Skeletal muscle satellite cell (primary cell): ENCODE results near the gene HERC4.
"Not testable (repeated sequence)": the region's sequence is repeated elsewhere in the genome, so short reads cannot be mapped to it uniquely, and the experiment has no call there.

ENCODE experiments used
- H3K27me3 ChIP-seq: 2 replicates; pipeline ENCODE4 v1.7.0; 2013; ENCODE audit warnings: low read length; ENCODE audit not compliant: control insufficient read depth, insufficient read depth
- H3K36me3 ChIP-seq: 2 replicates; pipeline ENCODE4 v1.7.0; 2013; ENCODE audit warnings: mild to moderate bottlenecking, control low read depth, low read length; ENCODE audit not compliant: insufficient read depth
- H3K4me1 ChIP-seq: 2 replicates; pipeline ENCODE4 v1.7.0; 2013; ENCODE audit warnings: low read length; ENCODE audit not compliant: control insufficient read depth, insufficient read depth
- H3K4me2 ChIP-seq: 2 replicates; pipeline ENCODE4 v1.7.0; 2013; ENCODE audit warnings: mild to moderate bottlenecking, low read length
- H3K4me3 ChIP-seq: 2 replicates; pipeline ENCODE4 v1.7.0; 2013; ENCODE audit warnings: low read length
- H3K9ac ChIP-seq: 2 replicates; pipeline ENCODE4 v1.7.0; 2013; ENCODE audit warnings: mild to moderate bottlenecking, low read depth, low read length, moderate library complexity
- H3K9me3 ChIP-seq: replicated peaks from 2 replicates; pipeline ENCODE4 v1.7.0; 2013; ENCODE audit warnings: mild to moderate bottlenecking, control low read depth, low read length

Gene HERC4

DNA sequence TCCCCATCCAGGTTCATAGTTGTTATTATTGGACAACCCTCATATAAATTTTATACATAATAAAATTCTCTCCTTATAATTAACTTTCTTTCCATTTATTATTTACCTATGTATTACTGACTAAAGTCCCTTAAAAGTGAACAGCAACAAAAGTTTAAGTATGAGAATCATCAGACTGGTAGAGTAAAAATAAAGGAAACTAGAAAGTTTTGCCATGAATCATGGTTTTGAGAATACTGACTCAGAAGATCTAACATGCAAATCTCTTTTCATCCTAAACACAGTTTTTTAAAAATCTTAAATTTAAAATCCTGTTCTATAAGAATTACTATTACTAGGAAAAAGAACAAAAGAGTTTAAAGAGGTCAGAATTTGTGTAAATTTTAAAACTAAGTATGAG, 32.1 kb downstream of the HERC4 start:
- Histone ChIP-seq H3K4me3 (no peak overlapping the region), H3K36me3 (peaks cover 59% of the 10 kb centered on the region), H3K27me3 (no peaks in the 10 kb centered on the region), H3K4me1 (peaks cover 29% of the 10 kb centered on the region), H3K4me2 (no peak overlapping the region), H3K9me3 (no peaks in the 10 kb centered on the region), H3K9ac (no peak overlapping the region)

DNA sequence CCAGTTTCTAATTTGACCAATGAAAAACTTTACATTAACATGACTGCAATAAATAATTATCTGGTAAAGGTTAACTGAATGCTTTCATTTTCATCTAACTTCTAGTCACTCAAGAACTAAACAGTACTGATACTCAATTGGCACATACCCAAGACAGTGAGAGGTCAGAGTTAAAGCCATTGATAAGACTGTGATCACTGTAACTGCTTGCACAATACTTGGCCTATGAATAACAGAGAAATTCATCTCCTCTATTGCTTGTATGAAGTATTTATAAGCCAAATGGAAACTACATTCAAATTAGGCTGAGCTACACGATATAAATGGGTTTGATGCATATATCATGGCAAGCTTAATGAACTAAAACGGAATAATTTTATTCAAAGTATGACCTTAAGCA, 43.0 kb downstream of the HERC4 start:
- H3K4me2 ChIP-seq: no peak overlapping the region
- H3K4me3 ChIP-seq: no peak overlapping the region
- no peak overlapping the region for H3K9ac ChIP-seq
- no peaks in the 10 kb centered on the region for H3K9me3 ChIP-seq
- H3K27me3 ChIP-seq: no peaks in the 10 kb centered on the region
- H3K36me3 ChIP-seq: peaks cover 82% of the 10 kb centered on the region
- H3K4me1 ChIP-seq: no peaks in the 10 kb centered on the region

DNA sequence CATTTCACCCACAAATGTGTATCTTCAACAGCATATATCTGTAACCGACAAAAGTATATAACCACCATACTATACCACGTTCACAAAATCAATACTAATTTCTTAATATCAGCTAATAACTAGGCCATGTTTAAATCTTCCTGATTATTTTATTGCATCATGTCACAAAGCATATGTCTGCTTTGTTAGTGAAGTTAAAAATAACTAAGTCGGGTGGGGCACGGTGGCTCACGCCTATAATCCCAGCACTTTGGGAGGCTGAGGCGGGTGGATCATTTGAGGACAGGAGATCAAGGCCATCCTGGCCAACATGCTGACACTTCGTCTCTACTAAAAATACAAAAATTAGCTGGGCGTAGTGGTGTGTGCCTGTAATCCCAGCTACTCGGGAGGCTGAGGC, 47.7 kb downstream of the HERC4 start:
- Histone ChIP-seq H3K9me3 (no peaks in the 10 kb centered on the region), H3K4me1 (no peaks in the 10 kb centered on the region), H3K27me3 (no peaks in the 10 kb centered on the region), H3K9ac (no peak overlapping the region), H3K4me3 (no peak overlapping the region), H3K4me2 (no peak overlapping the region), H3K36me3 (peaks cover 81% of the 10 kb centered on the region)

GRCh38 chr10:68023292-68023691, 51.8 kb downstream of the HERC4 start:
- Histone ChIP-seq H3K36me3 (peaks cover 79% of the 10 kb centered on the region), H3K4me2 (no peak overlapping the region), H3K27me3 (no peaks in the 10 kb centered on the region), H3K9ac (no peak overlapping the region), H3K9me3 (no peaks in the 10 kb centered on the region), H3K4me1 (no peaks in the 10 kb centered on the region), H3K4me3 (no peak overlapping the region)

GRCh38 chr10:68022324-68022723, 52.8 kb downstream of the HERC4 start:
- H3K9ac ChIP-seq, H3K9me3 ChIP-seq, H3K4me1 ChIP-seq, H3K4me3 ChIP-seq, H3K27me3 ChIP-seq, H3K4me2 ChIP-seq: not testable (repeated sequence)
- peaks cover 79% of the 10 kb centered on the region for H3K36me3 ChIP-seq

DNA sequence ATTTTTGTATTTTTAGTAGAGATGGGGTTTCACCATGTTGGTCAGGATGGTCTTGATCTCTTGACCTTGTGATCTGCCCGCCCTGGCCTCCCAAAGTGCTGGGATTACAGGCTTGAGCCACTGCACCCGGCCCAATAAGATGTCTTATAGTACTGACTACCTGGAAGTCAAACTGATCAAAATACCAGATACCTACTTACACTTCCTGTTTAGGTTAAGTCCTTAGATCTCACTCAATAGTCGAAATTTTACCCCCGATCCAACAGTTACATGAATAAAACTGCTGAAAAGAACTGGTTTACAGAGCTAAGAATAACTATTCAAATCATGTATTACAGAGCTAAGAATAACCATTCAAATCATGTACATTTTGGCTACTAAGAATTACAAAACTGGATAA, 58.6 kb downstream of the HERC4 start:
- H3K4me3 ChIP-seq: not testable (repeated sequence)
- peaks cover 79% of the 10 kb centered on the region for H3K36me3 ChIP-seq

DNA sequence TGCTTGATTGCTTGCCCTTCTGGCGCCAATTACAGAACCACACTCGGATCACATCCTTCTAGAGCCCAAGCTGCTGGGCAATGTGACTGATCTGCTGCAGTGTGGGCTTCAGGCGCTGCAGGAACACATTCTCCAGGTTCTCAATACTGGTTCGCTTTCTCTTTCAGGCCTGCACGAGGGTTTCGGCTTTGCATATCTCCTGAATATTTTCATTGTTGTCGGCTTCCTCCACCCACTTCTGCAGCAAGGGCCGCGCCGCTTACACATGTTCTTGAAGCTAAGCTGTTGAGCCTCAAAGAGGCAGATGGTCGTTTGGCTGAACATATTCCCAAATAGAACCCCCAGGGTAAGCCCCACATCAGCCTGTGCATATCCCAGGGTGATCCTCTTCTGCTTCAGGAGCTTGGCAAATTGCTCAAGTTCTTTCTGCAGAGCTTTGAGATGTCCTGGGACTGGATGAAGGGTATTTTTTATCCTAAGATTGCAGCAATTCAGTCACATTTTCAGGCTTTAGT, 64.6 kb downstream of the HERC4 start:
- no peak overlapping the region for H3K4me2 ChIP-seq
- H3K4me1 ChIP-seq: no peaks in the 10 kb centered on the region
- H3K36me3 ChIP-seq: peaks cover 91% of the 10 kb centered on the region
- H3K27me3 ChIP-seq: no peaks in the 10 kb centered on the region
- H3K9ac ChIP-seq: no peak overlapping the region
- H3K9me3 ChIP-seq: no peaks in the 10 kb centered on the region
- H3K4me3 ChIP-seq: no peak overlapping the region

More for the DNA sequence above, 58.6 kb downstream of the HERC4 start:
- not testable (repeated sequence) for H3K9me3 ChIP-seq, H3K27me3 ChIP-seq, H3K4me2 ChIP-seq, H3K4me1 ChIP-seq, H3K9ac ChIP-seq

GRCh38 chr10:68007356-68007755, 67.7 kb downstream of the HERC4 start:
- Histone ChIP-seq H3K27me3 (no peaks in the 10 kb centered on the region), H3K4me3 (no peak overlapping the region), H3K36me3 (peaks cover 81% of the 10 kb centered on the region), H3K9ac (no peak overlapping the region), H3K4me2 (no peak overlapping the region), H3K9me3 (no peaks in the 10 kb centered on the region), H3K4me1 (no peaks in the 10 kb centered on the region)

DNA sequence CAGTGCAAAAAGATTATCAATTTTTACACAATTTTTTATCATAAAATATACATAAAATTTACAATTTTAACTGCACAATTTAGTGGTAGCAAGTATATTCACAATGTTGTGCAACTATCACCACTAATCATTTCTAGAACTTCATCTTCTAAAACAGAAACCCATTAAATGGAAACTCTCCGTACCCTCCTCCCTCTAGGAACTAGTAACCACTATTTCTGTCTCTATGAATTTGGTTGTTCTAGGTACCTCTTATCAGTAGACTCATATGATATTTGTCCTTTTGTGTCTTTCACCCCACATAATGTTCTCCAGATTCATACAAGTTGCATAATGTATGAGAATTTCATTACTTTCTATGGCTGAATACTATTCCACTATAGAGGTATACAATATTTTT, 73.5 kb downstream of the HERC4 start:
- Histone ChIP-seq H3K4me3 (no peak overlapping the region), H3K4me2 (no peak overlapping the region), H3K4me1 (no peaks in the 10 kb centered on the region), H3K36me3 (peaks cover 73% of the 10 kb centered on the region), H3K27me3 (no peaks in the 10 kb centered on the region), H3K9ac (no peak overlapping the region), H3K9me3 (no peaks in the 10 kb centered on the region)

DNA sequence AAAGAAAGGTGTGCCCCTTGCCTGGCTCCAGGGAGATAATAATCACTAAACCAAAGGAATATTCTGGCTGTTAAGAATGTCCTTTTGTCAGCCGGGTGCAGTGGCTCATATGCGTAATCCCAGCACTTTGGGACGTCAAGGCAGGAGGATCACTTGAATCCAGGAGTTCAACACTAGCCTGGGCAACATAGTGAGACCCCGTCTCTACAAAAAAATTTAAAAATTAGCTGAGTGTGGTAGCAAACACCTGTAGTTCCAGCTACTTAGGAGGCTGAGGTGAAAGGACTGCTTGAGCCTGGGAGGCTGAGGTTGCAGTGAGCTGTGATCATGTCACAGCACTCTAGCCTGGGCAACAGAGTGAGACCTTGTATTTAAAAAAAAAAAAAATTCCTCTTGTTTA, 74.1 kb downstream of the HERC4 start:
- no peak overlapping the region for H3K4me2 ChIP-seq
- H3K9ac ChIP-seq: no peak overlapping the region
- peaks cover 71% of the 10 kb centered on the region for H3K36me3 ChIP-seq
- no peaks in the 10 kb centered on the region for H3K9me3 ChIP-seq
- H3K27me3 ChIP-seq: no peaks in the 10 kb centered on the region
- no peak overlapping the region for H3K4me3 ChIP-seq
- H3K4me1 ChIP-seq: no peaks in the 10 kb centered on the region

- no peaks in the 10 kb centered on the region for H3K4me1 ChIP-seq
These were observed 85.0 kb downstream of the HERC4 start for GRCh38 chr10:67990093-67990492.

GRCh38 chr10:67988606-67989005, 86.5 kb downstream of the HERC4 start:
- Histone ChIP-seq H3K4me1 (no peaks in the 10 kb centered on the region), H3K36me3 (peaks cover 83% of the 10 kb centered on the region), H3K4me2 (no peak overlapping the region), H3K9me3 (no peaks in the 10 kb centered on the region), H3K9ac (no peak overlapping the region), H3K4me3 (no peak overlapping the region), H3K27me3 (no peaks in the 10 kb centered on the region)

More at GRCh38 chr10:67990093-67990492, 85.0 kb downstream of the HERC4 start:
- no peaks in the 10 kb centered on the region for H3K9me3 ChIP-seq
- H3K4me2 ChIP-seq: no peak overlapping the region
- H3K36me3 ChIP-seq: peaks cover 89% of the 10 kb centered on the region
- no peaks in the 10 kb centered on the region for H3K27me3 ChIP-seq
- H3K9ac ChIP-seq: no peak overlapping the region
- H3K4me3 ChIP-seq: no peak overlapping the region
